GM12864 (cell line): ENCODE measurements around the gene TTC21A.

Experiments used
- DNase-seq: peaks from one replicate; pipeline ENCODE4 v3.0.0-alpha.2; 2011; ENCODE audit warnings: low read depth
- H3K4me3 ChIP-seq: 2 replicates; pipeline ENCODE4 v1.5.1; 2011; ENCODE audit warnings: mild to moderate bottlenecking, low read depth, low read length, control low read depth
- TF ChIP-seq, protein P1 (sequence below): IDR thresholded peaks from 2 replicates; pipeline ENCODE4 v1.5.1; 2011; ENCODE audit warnings: low read depth, mild to moderate bottlenecking, moderate library complexity, low read length, control low read depth, inconsistent platforms; ENCODE audit errors: missing control alignments

The TTC21A gene

DNA sequence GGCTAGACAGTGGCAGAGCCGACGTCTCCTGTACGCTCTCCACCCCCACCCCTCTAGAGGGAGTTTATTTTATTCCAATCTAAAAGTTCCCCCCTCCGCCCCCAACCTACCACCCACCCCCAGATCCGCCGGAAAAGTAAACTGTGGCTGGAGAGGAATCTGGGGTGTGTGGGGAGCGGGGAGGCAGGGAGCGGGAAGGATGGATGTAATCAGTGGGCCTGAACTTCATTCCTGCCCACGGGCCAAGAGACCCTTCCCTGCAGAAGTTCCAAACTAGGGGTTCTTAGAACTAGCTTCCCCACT, 46.4 kb downstream of the TTC21A start:
- H3K4me3 ChIP-seq, result peak overlapping the region; percentile 36
- TF ChIP-seq, protein P1, sequence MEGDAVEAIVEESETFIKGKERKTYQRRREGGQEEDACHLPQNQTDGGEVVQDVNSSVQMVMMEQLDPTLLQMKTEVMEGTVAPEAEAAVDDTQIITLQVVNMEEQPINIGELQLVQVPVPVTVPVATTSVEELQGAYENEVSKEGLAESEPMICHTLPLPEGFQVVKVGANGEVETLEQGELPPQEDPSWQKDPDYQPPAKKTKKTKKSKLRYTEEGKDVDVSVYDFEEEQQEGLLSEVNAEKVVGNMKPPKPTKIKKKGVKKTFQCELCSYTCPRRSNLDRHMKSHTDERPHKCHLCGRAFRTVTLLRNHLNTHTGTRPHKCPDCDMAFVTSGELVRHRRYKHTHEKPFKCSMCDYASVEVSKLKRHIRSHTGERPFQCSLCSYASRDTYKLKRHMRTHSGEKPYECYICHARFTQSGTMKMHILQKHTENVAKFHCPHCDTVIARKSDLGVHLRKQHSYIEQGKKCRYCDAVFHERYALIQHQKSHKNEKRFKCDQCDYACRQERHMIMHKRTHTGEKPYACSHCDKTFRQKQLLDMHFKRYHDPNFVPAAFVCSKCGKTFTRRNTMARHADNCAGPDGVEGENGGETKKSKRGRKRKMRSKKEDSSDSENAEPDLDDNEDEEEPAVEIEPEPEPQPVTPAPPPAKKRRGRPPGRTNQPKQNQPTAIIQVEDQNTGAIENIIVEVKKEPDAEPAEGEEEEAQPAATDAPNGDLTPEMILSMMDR, result no peak
- DNase-seq, result no peak

DNA sequence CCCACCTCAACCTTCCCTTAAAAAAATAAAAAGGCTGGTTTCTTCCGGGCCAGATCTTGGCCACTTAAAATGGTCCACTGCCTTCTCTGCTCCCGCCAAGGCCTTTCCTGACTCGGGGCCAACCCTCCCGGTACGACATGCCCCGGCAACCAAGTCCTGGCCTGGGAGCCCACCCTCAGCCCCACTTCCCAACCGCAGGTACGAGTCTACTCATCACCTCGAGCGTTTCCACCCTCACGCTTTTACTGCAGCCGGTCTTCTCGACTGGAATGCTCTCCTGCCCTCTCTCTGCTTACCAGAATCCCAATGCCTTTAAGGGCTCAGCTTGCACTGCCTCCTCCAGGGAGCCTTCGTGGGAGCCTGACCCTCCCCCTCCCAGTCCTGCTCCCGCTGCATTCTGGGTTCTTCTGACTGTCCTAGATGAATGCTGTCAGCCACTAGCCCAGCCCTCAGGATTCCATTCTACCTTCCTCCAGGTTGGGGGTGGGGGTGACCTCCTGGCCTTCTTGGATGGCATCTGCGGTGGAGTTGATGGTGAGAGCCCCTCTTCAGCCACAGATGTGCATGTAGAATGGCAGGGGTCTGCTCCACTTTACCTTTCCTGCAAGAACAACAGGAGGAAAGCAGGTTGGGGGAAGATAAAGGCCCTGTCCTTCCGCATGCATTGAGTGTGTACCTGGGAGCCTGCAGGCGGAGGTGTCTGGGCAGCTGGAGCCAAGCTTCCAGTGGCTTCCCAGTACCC, 47.0 kb downstream of the TTC21A start:
- H3K4me3 ChIP-seq, result no peak overlapping the region
- TF ChIP-seq, protein P1, result no peak
- no peak for DNase-seq

DNA sequence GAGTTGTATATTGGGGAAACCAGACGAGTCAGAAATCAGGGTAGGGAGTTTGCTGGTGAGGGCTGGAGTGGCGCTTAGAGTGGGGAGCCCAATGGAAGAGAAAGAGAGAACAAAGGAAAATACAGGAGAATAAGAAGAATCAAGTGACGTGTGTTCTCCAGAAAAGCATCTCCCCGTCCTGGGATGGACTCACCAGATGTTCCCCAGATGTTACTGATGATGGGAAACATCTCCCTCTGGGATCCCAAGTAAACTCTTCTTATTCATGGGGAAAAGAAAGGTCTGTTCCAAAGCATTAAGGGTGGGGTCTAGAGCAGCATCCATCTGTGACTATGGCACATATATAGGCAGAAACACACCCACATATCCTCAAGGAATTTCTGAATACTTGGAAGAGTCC, 48.9 kb downstream of the TTC21A start:
- no peak for DNase-seq
- TF ChIP-seq, protein P1, result no peak
- no peak overlapping the region for H3K4me3 ChIP-seq

DNA sequence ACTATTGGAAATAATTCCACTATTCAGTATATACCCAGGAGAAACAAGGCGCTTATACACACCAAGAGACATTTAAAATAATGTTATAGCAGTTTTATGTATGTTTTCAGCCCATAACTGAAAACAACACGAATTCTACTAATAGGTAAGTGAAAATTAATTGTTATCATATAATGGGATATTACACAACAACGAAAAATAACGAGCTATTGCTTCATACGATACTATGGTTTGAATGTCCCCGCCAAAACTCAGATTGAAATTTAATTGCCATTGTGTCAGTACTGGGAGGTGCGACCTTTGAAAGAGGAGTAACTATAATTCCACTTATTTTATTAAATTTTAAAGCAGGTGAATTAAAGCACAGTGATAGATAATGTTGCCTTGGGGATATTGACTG, 49.9 kb downstream of the TTC21A start:
- DNase-seq, result no peak
- TF ChIP-seq, protein P1, result no peak
- H3K4me3 ChIP-seq, result no peak overlapping the region

DNA sequence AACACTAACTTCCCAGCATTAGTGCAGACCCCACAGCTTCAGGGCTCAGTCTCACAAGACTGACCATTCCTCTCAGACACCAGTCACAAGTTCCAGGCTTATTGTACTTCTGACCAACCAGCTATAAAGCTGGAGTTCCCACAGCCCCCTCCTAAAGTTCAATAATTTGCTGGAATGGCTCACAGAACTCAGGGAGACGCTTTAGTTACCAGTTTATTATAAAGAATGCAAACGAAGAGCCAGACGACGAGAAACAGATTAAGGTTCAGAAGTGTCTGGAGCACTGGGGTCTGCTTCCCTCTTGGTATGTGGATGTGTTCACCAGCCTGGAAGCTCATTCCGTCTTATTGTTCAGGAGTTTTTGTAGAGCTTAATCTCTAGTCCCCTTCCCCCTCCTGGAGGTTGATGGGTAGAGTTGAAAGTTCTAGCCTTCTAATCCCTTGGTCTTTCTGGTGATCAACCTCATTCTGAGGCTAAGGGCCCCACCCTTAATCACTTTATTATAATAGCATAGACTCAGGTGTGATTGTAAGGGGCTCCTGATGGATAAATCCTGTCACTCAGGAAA, 50.8 kb downstream of the TTC21A start:
- TF ChIP-seq, protein P1, result no peak
- DNase-seq, result no peak
- no peak overlapping the region for H3K4me3 ChIP-seq

DNA sequence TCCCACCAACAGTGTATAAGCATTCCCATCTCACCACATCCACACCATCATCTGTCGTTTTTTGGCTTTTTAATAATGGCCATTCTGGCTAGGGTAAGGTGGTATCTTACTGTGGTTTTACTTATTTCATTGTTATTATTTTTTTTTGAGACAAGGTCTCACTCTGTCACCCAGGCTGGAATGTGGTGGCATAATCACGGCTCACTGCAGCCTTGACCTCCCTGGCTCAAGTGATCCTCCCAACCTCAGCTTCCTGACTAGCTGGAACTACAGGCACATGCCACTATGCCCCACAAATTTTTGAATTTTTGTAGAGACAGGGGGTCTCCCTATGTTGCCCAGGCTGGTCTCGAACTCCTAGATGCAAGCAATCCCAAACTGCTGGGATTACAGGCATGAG, 56.9 kb downstream of the TTC21A start:
- TF ChIP-seq, protein P1, result no peak
- no peak for DNase-seq
- no peak overlapping the region for H3K4me3 ChIP-seq

DNA sequence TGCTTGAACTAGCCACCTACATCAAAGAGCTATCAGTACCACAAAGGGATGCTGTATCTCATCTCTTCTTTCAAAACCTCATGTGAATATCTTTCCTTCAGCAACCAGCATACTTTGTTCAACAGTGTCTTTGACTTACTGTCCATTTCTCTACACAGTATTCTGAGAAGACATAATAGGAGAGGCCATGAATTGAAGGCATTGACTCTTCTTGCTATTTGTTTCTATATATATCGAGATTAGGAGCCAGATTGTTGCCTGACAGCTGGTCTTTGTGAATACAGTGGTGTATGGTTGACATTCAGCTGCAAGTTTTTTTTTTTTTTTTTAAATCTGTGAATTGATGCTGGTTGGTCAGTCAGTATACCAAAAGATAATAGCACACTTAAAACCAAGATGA, 58.0 kb downstream of the TTC21A start:
- H3K4me3 ChIP-seq, result no peak overlapping the region
- no peak for DNase-seq
- TF ChIP-seq, protein P1, result no peak
